PC-9 (cell line): ENCODE data around the gene CASKIN1.

ENCODE experiments used
- EZH2 ChIP-seq: fragments of 200-600 bp; sonication (generic); IDR thresholded peaks from 2 replicates; pipeline ENCODE4 v1.8.0; 2017; ENCODE audit warnings: antibody characterized with exemption, low read depth
- TF ChIP-seq, protein P1 (sequence below): fragments of 200-600 bp; sonication (generic); conservative IDR thresholded peaks from 2 replicates; pipeline ENCODE4 v1.6.1; 2017; ENCODE audit warnings: mixed run types, antibody characterized with exemption, mild to moderate bottlenecking, moderate library complexity

- TF ChIP-seq, protein P1, sequence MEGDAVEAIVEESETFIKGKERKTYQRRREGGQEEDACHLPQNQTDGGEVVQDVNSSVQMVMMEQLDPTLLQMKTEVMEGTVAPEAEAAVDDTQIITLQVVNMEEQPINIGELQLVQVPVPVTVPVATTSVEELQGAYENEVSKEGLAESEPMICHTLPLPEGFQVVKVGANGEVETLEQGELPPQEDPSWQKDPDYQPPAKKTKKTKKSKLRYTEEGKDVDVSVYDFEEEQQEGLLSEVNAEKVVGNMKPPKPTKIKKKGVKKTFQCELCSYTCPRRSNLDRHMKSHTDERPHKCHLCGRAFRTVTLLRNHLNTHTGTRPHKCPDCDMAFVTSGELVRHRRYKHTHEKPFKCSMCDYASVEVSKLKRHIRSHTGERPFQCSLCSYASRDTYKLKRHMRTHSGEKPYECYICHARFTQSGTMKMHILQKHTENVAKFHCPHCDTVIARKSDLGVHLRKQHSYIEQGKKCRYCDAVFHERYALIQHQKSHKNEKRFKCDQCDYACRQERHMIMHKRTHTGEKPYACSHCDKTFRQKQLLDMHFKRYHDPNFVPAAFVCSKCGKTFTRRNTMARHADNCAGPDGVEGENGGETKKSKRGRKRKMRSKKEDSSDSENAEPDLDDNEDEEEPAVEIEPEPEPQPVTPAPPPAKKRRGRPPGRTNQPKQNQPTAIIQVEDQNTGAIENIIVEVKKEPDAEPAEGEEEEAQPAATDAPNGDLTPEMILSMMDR = 0 out of 2 replicates have a peak, but pooled peaks have one; percentile 17
- no peak for TF ChIP-seq EZH2
Measured at GRCh38 chr16:2243031-2243528, 46.7 kb upstream of the CASKIN1 start.
